Body of pancreas (tissue), 4 donors: ENCODE data around the gene TRAK1. TPM values are rescaled to one million over a fixed set of nuclear protein-coding genes. Genes with fewer than 3 reads are reported as not detected.

ENCODE experiments used
- ATAC-seq: fragments of 150-250 bp; one replicate; pipeline ENCODE4 v1.9.1; 2016
- DNase-seq, 4 donors: peaks; one replicate each; pipeline ENCODE4 v3.0.0-alpha.2; 2019
- H3K27ac ChIP-seq, 4 donors: fragments of 200-600 bp; sonication (generic); 1 replicate in 3 of 4; 2 replicates in 1 of 4; pipeline versions ENCODE4 v1.5.1 to v1.6.1; 2016 to 2019; ENCODE audit warnings: mild to moderate bottlenecking in 1 of 4, mixed read lengths in 1 of 4, moderate library complexity in 1 of 4
- H3K27me3 ChIP-seq, 2 donors: fragments of 200-600 bp; sonication (generic); one replicate each; pipeline ENCODE4 v1.6.0; 2016; ENCODE audit warnings: mild to moderate bottlenecking in 1 of 2
- H3K36me3 ChIP-seq, 2 donors: fragments of 200-600 bp; sonication (generic); replicated peaks in 1 of 2; 2 replicates each; pipeline ENCODE4 v1.5.1; 2016; ENCODE audit warnings: low read depth in 2 of 2; ENCODE audit not compliant: insufficient read depth in 1 of 2
- H3K4me1 ChIP-seq: fragments of 200-600 bp; sonication (generic); one replicate; pipeline ENCODE4 v1.6.0; 2016
- H3K4me3 ChIP-seq, 2 donors: fragments of 200-600 bp; sonication (generic); 1 replicate in 1 of 2; 2 replicates in 1 of 2; pipeline ENCODE4 v1.5.1; 2016 to 2019
- H3K9me3 ChIP-seq, 3 donors: fragments of 200-600 bp; sonication (generic); 1 replicate in 2 of 3; 2 replicates in 1 of 3; pipeline ENCODE4 v1.5.1; 2016
- POLR2A ChIP-seq, 3 donors: fragments of 450-650 bp; IDR thresholded peaks; one replicate each; pipeline ENCODE4 v1.6.1; 2016; ENCODE audit warnings: antibody characterized with exemption in 3 of 3, mild to moderate bottlenecking in 2 of 3
- WGBS, 2 donors: methylation state at CpG; one replicate each; pipeline ENCODE4 v1.1.5; 2017; 5-methylcytosine and 5-hydroxymethylcytosine counted together
- intact Hi-C: fragments of 100-400 bp; cut with DNase I; formaldehyde crosslinking; loops from one replicate; pipeline ENCODE4 v1.15.1; 2023
- total RNA-seq, 2 donors: library from RNA; depleted of rRNA; stranded (reverse); fragments of >200 nt; gene quantifications; one replicate each; pipeline ENCODE4 v1.1.0, GENCODE V29; 2016
- TF ChIP-seq, protein P1 (sequence below), 7 experiments: fragments of 450-650 bp in 4 of 7; fragments of 200-600 bp in 3 of 7; sonication (generic) in 3 of 7; IDR thresholded peaks; one replicate each; pipeline ENCODE4 v1.5.1; 2016 to 2019; ENCODE audit warnings: antibody characterized with exemption in 7 of 7

TRAK1 gene
- total RNA-seq, 2 donors from 2014 or later, result 17.1 to 24.1 TPM

GRCh38 chr3:42214565-42215283 is 123.6 kb downstream of the TRAK1 start:
- WGBS, 2 donors, result 82 to 86% methylated on average over 8 of the region's 8 CpGs
- H3K4me1 ChIP-seq, result no peaks in the 10 kb centered on the region

DNA sequence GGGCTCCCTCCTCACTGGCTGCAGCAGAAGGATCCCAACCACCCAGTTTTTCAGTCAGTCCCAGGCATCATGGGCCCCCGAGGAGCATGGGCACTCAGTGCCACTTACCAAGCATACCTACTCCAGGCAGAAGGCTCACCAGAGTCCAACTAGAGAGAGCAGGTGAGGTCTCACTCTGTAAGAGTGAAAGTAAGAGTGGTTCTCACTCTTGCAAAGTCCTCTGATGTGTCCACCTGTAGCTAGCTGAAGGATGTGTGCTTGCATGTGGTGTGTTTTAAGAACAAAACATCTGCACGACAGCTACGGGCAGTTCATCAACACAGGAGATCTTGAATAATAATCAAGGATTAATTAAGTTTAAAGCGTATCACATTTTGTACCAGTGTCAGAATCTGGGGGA is 125.1 kb downstream of the TRAK1 start:
- Histone ChIP-seq H3K4me1 (no peaks in the 10 kb centered on the region), H3K36me3 (peaks cover 0 to 3% of the 10 kb centered on the region in 2 donors), H3K27me3 (no peaks in the 10 kb centered on the region), H3K27ac (no peak overlapping the region), H3K9me3 (no peaks in the 10 kb centered on the region), H3K4me3 (no peak overlapping the region)
- intact Hi-C loops, result no loop called here
- TF ChIP-seq, protein P1, sequence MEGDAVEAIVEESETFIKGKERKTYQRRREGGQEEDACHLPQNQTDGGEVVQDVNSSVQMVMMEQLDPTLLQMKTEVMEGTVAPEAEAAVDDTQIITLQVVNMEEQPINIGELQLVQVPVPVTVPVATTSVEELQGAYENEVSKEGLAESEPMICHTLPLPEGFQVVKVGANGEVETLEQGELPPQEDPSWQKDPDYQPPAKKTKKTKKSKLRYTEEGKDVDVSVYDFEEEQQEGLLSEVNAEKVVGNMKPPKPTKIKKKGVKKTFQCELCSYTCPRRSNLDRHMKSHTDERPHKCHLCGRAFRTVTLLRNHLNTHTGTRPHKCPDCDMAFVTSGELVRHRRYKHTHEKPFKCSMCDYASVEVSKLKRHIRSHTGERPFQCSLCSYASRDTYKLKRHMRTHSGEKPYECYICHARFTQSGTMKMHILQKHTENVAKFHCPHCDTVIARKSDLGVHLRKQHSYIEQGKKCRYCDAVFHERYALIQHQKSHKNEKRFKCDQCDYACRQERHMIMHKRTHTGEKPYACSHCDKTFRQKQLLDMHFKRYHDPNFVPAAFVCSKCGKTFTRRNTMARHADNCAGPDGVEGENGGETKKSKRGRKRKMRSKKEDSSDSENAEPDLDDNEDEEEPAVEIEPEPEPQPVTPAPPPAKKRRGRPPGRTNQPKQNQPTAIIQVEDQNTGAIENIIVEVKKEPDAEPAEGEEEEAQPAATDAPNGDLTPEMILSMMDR (IDR thresholded peaks at IDR 0.05), result no peak
- TF ChIP-seq POLR2A (IDR thresholded peaks at IDR 0.05), result no peak
- ATAC-seq (no peak), DNase-seq (no peak)
- 85 to 95% methylated on average over 4 of the region's 4 CpGs for WGBS, 2 donors

More at GRCh38 chr3:42214565-42215283, 123.6 kb downstream of the TRAK1 start:
- Histone ChIP-seq H3K27ac (no peak overlapping the region), H3K27me3 (no peaks in the 10 kb centered on the region), H3K36me3 (peaks cover 0 to 5% of the 10 kb centered on the region in 2 donors), H3K9me3 (no peaks in the 10 kb centered on the region), H3K4me3 (no peak overlapping the region)
- intact Hi-C loops, result no loop called here
- no peak for DNase-seq
- TF ChIP-seq POLR2A (IDR thresholded peaks at IDR 0.05), result no peak
- TF ChIP-seq, protein P1 (IDR thresholded peaks at IDR 0.05), result no peak
- no peak for ATAC-seq

DNA sequence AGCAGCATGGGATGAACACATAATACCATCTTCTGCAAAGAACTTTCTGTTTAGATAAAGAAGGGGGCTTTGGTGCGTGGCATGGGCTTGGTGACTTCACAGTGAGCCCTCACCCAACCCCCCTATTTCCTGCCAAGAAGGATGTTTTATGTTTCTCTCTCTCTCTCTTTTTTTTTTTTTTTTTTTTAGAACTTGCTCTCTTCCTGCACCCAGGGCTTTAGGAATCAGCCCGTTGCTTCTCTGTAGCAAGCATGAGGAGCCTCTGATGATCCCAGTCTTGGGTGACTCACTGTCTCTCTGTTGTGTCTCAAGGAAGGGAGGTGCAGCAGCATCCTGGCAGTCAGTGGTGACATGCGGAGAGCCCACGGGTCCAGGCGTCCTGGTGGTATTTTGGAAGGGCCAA is 125.8 kb downstream of the TRAK1 start:
- H3K36me3 ChIP-seq, result peaks cover 0 to 3% of the 10 kb centered on the region in 2 donors
- no peak for ATAC-seq
- DNase-seq, result no peak
- H3K4me3 ChIP-seq, result no peak overlapping the region
- no peaks in the 10 kb centered on the region for H3K4me1 ChIP-seq
- H3K27ac ChIP-seq, result no peak overlapping the region
- 82 to 86% methylated on average over 5 of the region's 5 CpGs for WGBS, 2 donors
- H3K27me3 ChIP-seq, result no peaks in the 10 kb centered on the region
- no peak for TF ChIP-seq POLR2A (IDR thresholded peaks at IDR 0.05)
- TF ChIP-seq, protein P1 (IDR thresholded peaks at IDR 0.05), result no peak
- intact Hi-C loops, result no loop called here
- H3K9me3 ChIP-seq, result no peaks in the 10 kb centered on the region

GRCh38 chr3:42220436-42221121 is 129.4 kb downstream of the TRAK1 start:
- Histone ChIP-seq H3K36me3 (peaks cover 0 to 12% of the 10 kb centered on the region in 2 donors), H3K27ac (no peak overlapping the region), H3K4me1 (no peaks in the 10 kb centered on the region), H3K9me3 (no peaks in the 10 kb centered on the region), H3K27me3 (no peaks in the 10 kb centered on the region), H3K4me3 (no peak overlapping the region)
- TF ChIP-seq, protein P1 (IDR thresholded peaks at IDR 0.05), result no peak
- ATAC-seq (no peak), DNase-seq (no peak)
- 88 to 94% methylated on average over 17 of the region's 17 CpGs for WGBS, 2 donors
- intact Hi-C loops, result loop anchor here (10.0 kb wide), 1 partner anchor 314 kb away; no protein-coding TSS in a partner anchor
